ENCODE data around the gene SELENOM.

- TF ChIP-seq CTCF (IDR thresholded peaks at IDR 0.05) (no peak), NFYB (CRISPR knock-in tag; conservative IDR thresholded peaks at IDR 0.05; ENCODE audit: low read depth) (no peak), ATF6 (CRISPR knock-in tag; IDR thresholded peaks at IDR 0.05) (no peak), ATF3 (CRISPR knock-in tag; conservative IDR thresholded peaks at IDR 0.05) (no peak), ESRRA (CRISPR knock-in tag; IDR thresholded peaks at IDR 0.05; ENCODE audit: borderline replicate concordance) (no peak)
- TF ChIP-seq, protein P1, sequence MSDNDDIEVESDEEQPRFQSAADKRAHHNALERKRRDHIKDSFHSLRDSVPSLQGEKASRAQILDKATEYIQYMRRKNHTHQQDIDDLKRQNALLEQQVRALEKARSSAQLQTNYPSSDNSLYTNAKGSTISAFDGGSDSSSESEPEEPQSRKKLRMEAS (CRISPR knock-in tag; IDR thresholded peaks at IDR 0.05): no peak
These were observed 36.9 kb upstream of the SELENOM start for GRCh38 chr22:31144223-31144622.
